GM12891 (cell line): ENCODE measurements around the gene TSPAN9.

Experiments
- POLR2A ChIP-seq: IDR thresholded peaks from 2 replicates; pipeline ENCODE4 v1.6.1; 2011; ENCODE audit warnings: low read depth, low read length, control low read depth
- TAF1 ChIP-seq: IDR thresholded peaks from 2 replicates; pipeline ENCODE4 v1.6.1; 2011; ENCODE audit warnings: low read depth, low read length, control low read depth

DNA sequence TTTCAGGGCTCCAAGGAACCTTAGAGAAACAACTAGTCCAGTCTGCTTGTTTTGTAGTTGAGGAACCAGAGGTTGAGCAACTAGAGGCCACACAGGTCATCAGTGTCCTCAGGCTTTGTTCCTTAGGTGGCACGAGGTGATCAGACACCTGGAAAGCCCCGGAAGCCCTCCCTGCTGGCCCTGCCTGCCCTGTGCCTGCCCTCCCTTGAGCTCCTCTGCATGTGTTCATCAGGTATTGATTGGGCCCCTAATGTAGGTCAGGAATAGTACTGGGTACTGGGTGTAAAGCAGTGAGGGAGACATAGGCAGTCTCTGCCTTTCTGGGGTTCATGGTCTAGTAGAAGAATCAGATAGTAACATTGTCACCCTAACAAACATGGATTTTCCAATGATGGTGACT, 114.3 kb downstream of the TSPAN9 start:
- TF ChIP-seq POLR2A (no peak), TAF1 (no peak)
